ENCODE measurements around the gene AKR1C1.
"Not testable (repeated sequence)": the region's sequence is repeated elsewhere in the genome, so short reads cannot be mapped to it uniquely, and the experiment has no call there.

Gene AKR1C1

DNA sequence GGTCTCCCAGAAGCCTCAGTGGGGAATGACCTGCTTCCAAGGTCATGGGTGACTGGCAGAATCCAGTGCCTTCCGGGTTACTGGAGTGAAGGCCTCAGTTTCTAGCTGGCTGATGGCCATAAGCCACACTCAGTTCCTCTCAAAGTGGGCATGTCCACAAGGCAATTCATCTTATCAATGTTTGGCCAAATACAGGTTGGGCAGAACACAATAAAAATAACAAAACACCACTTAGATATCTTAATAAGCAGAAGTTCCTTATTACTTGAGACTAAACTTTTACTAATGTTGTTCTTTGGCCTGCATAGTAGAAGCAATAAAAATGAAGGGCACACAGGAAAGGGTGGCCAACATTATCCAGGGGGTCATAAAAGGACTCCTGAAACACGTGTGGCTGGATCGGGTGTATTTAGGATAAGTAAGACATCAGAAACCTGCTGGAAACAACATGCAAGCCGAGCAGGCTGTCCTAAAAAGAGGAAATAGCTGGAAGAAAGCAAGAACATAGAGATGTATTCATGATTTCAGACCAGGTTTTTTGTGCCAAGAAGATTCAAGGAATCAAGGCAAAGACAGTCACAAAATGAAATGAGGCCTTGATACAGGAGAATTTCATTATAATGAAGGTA is 60.1 kb downstream of the AKR1C1 start:
- H3K79me2 ChIP-seq (ENCODE audit: insufficient read depth, low read length) = no peaks in the 10 kb centered on the region
- no peaks in the 10 kb centered on the region for H3K36me3 ChIP-seq (ENCODE audit: insufficient read depth, low read length)
- TF ChIP-seq, protein P1, sequence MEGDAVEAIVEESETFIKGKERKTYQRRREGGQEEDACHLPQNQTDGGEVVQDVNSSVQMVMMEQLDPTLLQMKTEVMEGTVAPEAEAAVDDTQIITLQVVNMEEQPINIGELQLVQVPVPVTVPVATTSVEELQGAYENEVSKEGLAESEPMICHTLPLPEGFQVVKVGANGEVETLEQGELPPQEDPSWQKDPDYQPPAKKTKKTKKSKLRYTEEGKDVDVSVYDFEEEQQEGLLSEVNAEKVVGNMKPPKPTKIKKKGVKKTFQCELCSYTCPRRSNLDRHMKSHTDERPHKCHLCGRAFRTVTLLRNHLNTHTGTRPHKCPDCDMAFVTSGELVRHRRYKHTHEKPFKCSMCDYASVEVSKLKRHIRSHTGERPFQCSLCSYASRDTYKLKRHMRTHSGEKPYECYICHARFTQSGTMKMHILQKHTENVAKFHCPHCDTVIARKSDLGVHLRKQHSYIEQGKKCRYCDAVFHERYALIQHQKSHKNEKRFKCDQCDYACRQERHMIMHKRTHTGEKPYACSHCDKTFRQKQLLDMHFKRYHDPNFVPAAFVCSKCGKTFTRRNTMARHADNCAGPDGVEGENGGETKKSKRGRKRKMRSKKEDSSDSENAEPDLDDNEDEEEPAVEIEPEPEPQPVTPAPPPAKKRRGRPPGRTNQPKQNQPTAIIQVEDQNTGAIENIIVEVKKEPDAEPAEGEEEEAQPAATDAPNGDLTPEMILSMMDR (IDR thresholded peaks at IDR 0.05; ENCODE audit: borderline replicate concordance, extremely low read depth, low read length, poor library complexity, severe bottlenecking) = no peak
- no peak overlapping the region for H3K27ac ChIP-seq (ENCODE audit: low read length)
- no peak overlapping the region for H3K4me3 ChIP-seq (ENCODE audit: low read depth in 1 of 2, low read length in 2 of 2)
- no peaks in the 10 kb centered on the region for H3K27me3 ChIP-seq (ENCODE audit: insufficient read depth, low read length, poor library complexity)
- no peak overlapping the region for H3K4me2 ChIP-seq (ENCODE audit: insufficient read depth, low read length)
- ATAC-seq (ENCODE audit: insufficient read depth, low read depth) = no peak
- no peak overlapping the region for H2AFZ ChIP-seq (ENCODE audit: low read depth, low read length)
- H4K20me1 ChIP-seq (ENCODE audit: insufficient read depth, low read length) = no peaks in the 10 kb centered on the region
- no peaks in the 10 kb centered on the region for H3K4me1 ChIP-seq (ENCODE audit: insufficient read depth, low read length)
- no peaks in the 10 kb centered on the region for H3K9me3 ChIP-seq (ENCODE audit: insufficient read depth, low read length, severe bottlenecking)
- H3K9ac ChIP-seq (ENCODE audit: low read depth, low read length) = no peak overlapping the region
- no peak for DNase-seq

DNA sequence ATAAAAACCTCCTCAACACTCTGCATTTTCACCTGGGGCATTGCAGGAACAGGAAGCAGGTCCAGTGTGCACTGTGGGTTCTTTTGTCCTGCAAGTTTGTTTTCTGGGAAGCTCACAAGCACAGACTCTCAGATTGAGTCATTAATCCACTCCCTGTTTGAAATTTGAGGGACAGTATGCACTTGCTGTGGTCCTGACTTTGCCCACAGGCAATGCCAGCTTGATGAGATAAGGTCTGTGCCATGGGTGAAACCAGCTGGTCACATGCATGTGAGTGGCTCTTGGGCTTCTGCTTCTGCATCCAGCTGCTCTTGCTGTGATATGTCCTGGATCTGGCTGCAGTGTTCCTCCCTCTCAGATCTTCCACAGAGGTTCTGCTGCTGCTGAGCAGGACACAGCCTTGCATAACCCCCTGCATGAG is 62.3 kb downstream of the AKR1C1 start:
- not testable (repeated sequence) for ATAC-seq (ENCODE audit: insufficient read depth, low read depth); H3K4me1 ChIP-seq (ENCODE audit: insufficient read depth, low read length); H3K9ac ChIP-seq (ENCODE audit: low read depth, low read length); H3K79me2 ChIP-seq (ENCODE audit: insufficient read depth, low read length); H3K4me3 ChIP-seq (ENCODE audit: low read depth in 1 of 2, low read length in 2 of 2); H3K27ac ChIP-seq (ENCODE audit: low read length); DNase-seq; H2AFZ ChIP-seq (ENCODE audit: low read depth, low read length); H3K9me3 ChIP-seq (ENCODE audit: insufficient read depth, low read length, severe bottlenecking); H3K4me2 ChIP-seq (ENCODE audit: insufficient read depth, low read length); H4K20me1 ChIP-seq (ENCODE audit: insufficient read depth, low read length); H3K36me3 ChIP-seq (ENCODE audit: insufficient read depth, low read length); H3K27me3 ChIP-seq (ENCODE audit: insufficient read depth, low read length, poor library complexity)

DNA sequence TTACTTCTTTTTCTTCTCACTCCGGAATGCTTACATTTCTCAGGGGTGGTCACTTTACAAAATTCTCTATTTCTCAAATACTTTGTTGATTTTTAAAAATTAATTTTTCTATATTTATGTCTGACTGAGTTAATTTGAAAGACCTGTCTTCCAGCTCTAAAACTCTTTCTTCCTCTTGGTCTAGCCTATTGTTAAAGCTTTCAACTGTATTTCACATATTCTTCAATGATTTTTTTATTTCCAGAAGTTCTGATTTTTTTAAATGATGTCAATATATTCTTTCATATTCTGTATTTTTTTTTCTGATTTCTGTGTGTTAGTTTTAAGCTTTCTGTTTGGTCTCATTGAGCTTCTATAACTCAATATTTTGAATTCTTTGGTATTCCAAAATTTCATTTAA is 67.8 kb downstream of the AKR1C1 start:
- H3K79me2 ChIP-seq (ENCODE audit: insufficient read depth, low read length) = no peaks in the 10 kb centered on the region

DNA sequence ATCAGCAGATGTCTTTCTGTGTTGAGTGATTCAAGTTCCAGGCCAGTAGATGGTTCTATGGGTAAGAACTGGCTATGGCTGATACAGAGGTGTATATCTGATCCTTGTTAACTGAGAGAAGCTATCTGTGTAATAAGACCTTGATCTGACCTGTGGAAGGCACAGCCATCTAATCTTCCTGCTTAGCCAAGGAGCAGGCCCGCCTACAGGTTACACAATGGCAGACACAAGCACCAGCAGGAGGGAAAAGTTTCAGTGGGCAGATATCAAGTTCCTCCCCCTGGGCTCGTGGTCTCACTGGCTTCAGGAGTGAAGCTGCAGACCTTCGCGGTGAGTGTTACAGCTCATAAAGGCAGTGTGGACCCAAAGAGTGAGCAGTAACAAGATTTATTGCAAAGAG is 68.4 kb downstream of the AKR1C1 start:
- H3K4me3 ChIP-seq (ENCODE audit: low read depth in 1 of 2, low read length in 2 of 2); DNase-seq; H3K27me3 ChIP-seq (ENCODE audit: insufficient read depth, low read length, poor library complexity); H3K9me3 ChIP-seq (ENCODE audit: insufficient read depth, low read length, severe bottlenecking); H3K9ac ChIP-seq (ENCODE audit: low read depth, low read length); H3K36me3 ChIP-seq (ENCODE audit: insufficient read depth, low read length); ATAC-seq (ENCODE audit: insufficient read depth, low read depth); H2AFZ ChIP-seq (ENCODE audit: low read depth, low read length); H3K79me2 ChIP-seq (ENCODE audit: insufficient read depth, low read length); H3K4me2 ChIP-seq (ENCODE audit: insufficient read depth, low read length); H3K27ac ChIP-seq (ENCODE audit: low read length); H3K4me1 ChIP-seq (ENCODE audit: insufficient read depth, low read length); H4K20me1 ChIP-seq (ENCODE audit: insufficient read depth, low read length): not testable (repeated sequence)

More for the DNA sequence above, 67.8 kb downstream of the AKR1C1 start:
- Histone ChIP-seq H3K4me1 (ENCODE audit: insufficient read depth, low read length) (no peaks in the 10 kb centered on the region), H3K4me3 (ENCODE audit: low read depth in 1 of 2, low read length in 2 of 2) (no peak overlapping the region), H4K20me1 (ENCODE audit: insufficient read depth, low read length) (no peaks in the 10 kb centered on the region), H3K36me3 (ENCODE audit: insufficient read depth, low read length) (no peaks in the 10 kb centered on the region), H3K9ac (ENCODE audit: low read depth, low read length) (no peak overlapping the region), H3K27me3 (ENCODE audit: insufficient read depth, low read length, poor library complexity) (no peaks in the 10 kb centered on the region), H3K4me2 (ENCODE audit: insufficient read depth, low read length) (no peak overlapping the region), H3K9me3 (ENCODE audit: insufficient read depth, low read length, severe bottlenecking) (peaks cover 4% of the 10 kb centered on the region), H3K27ac (ENCODE audit: low read length) (no peak overlapping the region), H2AFZ (ENCODE audit: low read depth, low read length) (no peak overlapping the region)
- no peak for ATAC-seq (ENCODE audit: insufficient read depth, low read depth)
- DNase-seq = no peak
- TF ChIP-seq, protein P1 (IDR thresholded peaks at IDR 0.05; ENCODE audit: borderline replicate concordance, extremely low read depth, low read length, poor library complexity, severe bottlenecking) = no peak
- no peak for TF ChIP-seq EZH2 (IDR thresholded peaks at IDR 0.05; ENCODE audit: borderline replicate concordance, low read depth, low read length, severe bottlenecking)

DNA sequence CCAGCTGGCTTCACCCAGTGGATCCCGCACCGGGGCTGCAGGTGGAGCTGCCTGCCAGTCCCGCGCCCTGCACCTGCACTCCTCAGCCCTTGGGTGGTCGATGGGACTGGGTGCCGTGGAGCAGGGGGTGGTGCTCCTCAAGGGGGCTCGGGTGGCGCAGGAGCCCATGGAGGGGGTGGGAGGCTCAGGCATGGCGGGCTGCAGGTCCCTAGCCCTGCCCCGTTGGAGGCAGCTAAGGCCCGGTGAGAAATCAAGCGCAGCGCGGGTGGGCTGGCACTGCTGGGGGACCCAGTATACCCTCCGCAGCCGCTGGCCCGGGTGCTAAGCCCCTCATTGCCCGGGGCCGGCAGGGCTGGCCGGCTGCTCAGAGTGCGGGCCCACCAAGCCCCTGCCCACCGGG is 69.2 kb downstream of the AKR1C1 start:
- not testable (repeated sequence) for H3K9me3 ChIP-seq (ENCODE audit: insufficient read depth, low read length, severe bottlenecking); ATAC-seq (ENCODE audit: insufficient read depth, low read depth); DNase-seq; H3K4me3 ChIP-seq (ENCODE audit: low read depth in 1 of 2, low read length in 2 of 2); H3K9ac ChIP-seq (ENCODE audit: low read depth, low read length); H3K4me1 ChIP-seq (ENCODE audit: insufficient read depth, low read length); H3K36me3 ChIP-seq (ENCODE audit: insufficient read depth, low read length); H2AFZ ChIP-seq (ENCODE audit: low read depth, low read length); H3K4me2 ChIP-seq (ENCODE audit: insufficient read depth, low read length); H3K27ac ChIP-seq (ENCODE audit: low read length); H3K79me2 ChIP-seq (ENCODE audit: insufficient read depth, low read length); H4K20me1 ChIP-seq (ENCODE audit: insufficient read depth, low read length); H3K27me3 ChIP-seq (ENCODE audit: insufficient read depth, low read length, poor library complexity)

Measured in DND-41 (cell line).